ENCODE measurements around the gene CAMTA1.
A peak's percentile ranks its signal among the peaks of the same experiment; 100 is the strongest.

The CAMTA1 gene

DNA sequence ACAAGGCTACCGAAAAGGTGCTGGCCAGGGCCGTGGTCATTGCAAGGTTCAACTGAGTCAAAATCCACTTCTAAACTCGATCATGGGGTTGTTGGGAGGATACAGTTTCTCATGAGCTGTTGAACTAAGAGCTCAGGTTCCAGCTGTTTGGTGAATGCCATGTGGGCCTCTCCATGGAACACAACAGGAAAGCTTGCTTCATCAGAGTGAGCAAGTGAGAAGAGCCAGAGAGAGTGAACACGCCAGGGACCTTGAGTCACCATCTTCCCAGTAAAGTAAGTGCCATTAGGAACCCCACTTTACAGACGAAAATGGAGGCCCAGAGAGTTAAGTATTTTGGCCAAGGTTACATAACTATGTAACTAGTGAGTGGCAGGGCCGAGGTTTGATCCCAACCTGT lies 510.7 kb downstream of the CAMTA1 start:
- H3K4me3 ChIP-seq (ENCODE audit: low read depth, low read length): no peak overlapping the region
- TF ChIP-seq, protein P1, sequence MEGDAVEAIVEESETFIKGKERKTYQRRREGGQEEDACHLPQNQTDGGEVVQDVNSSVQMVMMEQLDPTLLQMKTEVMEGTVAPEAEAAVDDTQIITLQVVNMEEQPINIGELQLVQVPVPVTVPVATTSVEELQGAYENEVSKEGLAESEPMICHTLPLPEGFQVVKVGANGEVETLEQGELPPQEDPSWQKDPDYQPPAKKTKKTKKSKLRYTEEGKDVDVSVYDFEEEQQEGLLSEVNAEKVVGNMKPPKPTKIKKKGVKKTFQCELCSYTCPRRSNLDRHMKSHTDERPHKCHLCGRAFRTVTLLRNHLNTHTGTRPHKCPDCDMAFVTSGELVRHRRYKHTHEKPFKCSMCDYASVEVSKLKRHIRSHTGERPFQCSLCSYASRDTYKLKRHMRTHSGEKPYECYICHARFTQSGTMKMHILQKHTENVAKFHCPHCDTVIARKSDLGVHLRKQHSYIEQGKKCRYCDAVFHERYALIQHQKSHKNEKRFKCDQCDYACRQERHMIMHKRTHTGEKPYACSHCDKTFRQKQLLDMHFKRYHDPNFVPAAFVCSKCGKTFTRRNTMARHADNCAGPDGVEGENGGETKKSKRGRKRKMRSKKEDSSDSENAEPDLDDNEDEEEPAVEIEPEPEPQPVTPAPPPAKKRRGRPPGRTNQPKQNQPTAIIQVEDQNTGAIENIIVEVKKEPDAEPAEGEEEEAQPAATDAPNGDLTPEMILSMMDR (IDR thresholded peaks at IDR 0.05; ENCODE audit: control insufficient read depth, extremely low read depth, insufficient read depth): no peak
- no peak for DNase-seq (ENCODE audit: low read depth)

DNA sequence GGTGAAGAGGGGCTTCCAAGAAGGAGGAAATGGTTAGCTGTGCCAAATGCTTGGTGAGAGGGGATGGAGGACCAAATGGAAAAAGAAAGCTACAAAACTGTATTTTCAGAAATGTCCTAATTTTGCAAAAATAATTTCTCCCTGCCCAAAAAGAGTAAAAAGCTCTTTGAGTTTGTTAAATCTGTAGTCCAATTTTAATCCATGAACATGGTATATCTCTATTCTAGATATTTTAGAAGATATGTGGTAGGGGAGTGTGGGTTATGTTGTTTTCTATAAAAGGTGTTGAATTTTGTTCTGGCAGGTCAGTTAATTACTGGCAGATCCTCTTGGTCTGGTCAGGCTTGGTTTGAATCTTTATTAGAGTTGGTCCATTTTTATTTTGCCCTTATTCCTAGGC lies 511.7 kb downstream of the CAMTA1 start:
- TF ChIP-seq, protein P1 (IDR thresholded peaks at IDR 0.05; ENCODE audit: control insufficient read depth, extremely low read depth, insufficient read depth): no peak
- no peak for DNase-seq (ENCODE audit: low read depth)
- H3K4me3 ChIP-seq (ENCODE audit: low read depth, low read length): no peak overlapping the region

DNA sequence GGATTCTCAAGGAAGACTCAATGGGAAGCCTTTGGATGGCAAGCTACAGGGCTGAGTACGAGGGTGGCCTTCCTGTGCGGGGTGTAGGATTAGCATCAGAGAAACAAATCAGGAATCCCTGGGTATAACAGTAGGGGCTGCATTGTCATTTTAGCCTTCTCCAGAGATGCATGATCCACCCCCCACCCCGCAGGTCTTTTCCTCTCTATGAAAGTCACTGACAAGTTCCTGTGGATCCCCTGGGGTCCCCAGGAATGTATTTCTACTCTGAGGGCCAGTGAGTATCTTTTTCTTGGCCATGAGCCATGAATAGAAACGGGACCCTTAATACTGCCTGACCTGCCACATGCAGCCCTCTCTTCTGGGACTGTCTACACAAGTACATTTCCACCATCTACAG lies 512.9 kb downstream of the CAMTA1 start:
- TF ChIP-seq, protein P1 (IDR thresholded peaks at IDR 0.05; ENCODE audit: control insufficient read depth, extremely low read depth, insufficient read depth): no peak
- no peak for DNase-seq (ENCODE audit: low read depth)
- no peak overlapping the region for H3K4me3 ChIP-seq (ENCODE audit: low read depth, low read length)

DNA sequence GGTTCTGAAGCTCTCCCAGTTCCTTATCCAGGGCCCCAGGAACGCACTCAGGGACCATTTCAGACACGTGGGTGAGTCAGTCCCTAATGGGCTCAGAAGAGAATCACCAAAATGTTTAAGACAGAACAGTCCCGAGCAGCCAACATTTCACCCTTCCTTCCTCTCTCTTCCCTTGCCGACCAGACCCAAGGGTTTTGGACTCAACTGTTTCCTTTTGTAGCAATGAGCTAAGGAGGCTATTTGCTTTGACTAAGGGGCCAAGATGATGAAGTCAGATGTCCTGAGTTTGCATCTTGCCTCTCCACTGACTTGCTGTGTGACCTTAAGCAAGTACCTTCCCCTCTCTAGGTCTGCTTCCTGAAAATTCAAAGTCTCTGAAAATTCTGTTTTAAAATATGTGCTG lies 513.5 kb downstream of the CAMTA1 start:
- DNase-seq (ENCODE audit: low read depth): no peak
- TF ChIP-seq, protein P1 (IDR thresholded peaks at IDR 0.05; ENCODE audit: control insufficient read depth, extremely low read depth, insufficient read depth): no peak
- no peak overlapping the region for H3K4me3 ChIP-seq (ENCODE audit: low read depth, low read length)

DNA sequence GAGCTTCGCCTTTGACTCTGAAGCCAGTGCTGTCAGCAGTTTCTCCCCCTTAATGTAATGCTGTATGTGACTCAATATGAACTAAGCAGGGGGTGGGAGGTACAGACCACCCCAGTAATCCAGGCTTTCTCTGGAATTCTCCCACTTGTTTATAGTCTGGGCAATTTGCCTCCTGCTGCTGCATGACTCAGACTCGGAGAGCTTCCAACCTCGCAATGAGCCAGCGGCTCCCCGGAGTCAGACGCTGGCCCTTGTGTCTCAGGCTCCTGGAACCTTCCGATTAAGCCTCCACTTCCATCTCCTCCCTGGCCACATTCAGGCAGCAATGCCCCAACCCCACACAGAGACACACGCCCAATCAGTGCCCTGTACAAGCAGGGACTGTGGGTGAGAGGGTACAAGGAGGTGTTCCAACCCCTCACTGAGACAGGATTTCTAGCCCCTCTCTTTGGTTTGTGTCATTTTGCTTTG lies 514.1 kb downstream of the CAMTA1 start:
- no peak overlapping the region for H3K4me3 ChIP-seq (ENCODE audit: low read depth, low read length)
- peak; percentile 11 for DNase-seq (ENCODE audit: low read depth)
- TF ChIP-seq, protein P1 (IDR thresholded peaks at IDR 0.05; ENCODE audit: control insufficient read depth, extremely low read depth, insufficient read depth): no peak

DNA sequence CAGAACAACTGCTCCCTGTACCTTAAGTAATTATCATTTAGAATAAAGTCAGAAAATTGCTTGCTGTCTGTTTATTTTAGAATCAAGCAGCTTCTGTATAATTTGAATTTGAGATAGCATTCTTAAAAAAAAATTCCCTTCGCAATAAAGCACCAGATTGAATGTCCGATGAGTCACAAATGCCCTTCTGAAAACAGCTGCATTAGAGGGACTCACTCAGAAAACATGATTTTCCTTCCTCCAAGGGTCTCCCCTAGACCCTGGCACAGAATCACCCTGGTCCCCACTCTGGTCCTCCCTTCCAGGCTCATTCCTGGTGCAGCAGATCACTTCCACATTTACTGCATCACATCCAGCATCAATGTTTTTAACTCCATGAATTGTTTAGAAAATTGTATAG lies 514.7 kb downstream of the CAMTA1 start:
- DNase-seq (ENCODE audit: low read depth): no peak
- no peak overlapping the region for H3K4me3 ChIP-seq (ENCODE audit: low read depth, low read length)
- TF ChIP-seq, protein P1 (IDR thresholded peaks at IDR 0.05; ENCODE audit: control insufficient read depth, extremely low read depth, insufficient read depth): no peak

DNA sequence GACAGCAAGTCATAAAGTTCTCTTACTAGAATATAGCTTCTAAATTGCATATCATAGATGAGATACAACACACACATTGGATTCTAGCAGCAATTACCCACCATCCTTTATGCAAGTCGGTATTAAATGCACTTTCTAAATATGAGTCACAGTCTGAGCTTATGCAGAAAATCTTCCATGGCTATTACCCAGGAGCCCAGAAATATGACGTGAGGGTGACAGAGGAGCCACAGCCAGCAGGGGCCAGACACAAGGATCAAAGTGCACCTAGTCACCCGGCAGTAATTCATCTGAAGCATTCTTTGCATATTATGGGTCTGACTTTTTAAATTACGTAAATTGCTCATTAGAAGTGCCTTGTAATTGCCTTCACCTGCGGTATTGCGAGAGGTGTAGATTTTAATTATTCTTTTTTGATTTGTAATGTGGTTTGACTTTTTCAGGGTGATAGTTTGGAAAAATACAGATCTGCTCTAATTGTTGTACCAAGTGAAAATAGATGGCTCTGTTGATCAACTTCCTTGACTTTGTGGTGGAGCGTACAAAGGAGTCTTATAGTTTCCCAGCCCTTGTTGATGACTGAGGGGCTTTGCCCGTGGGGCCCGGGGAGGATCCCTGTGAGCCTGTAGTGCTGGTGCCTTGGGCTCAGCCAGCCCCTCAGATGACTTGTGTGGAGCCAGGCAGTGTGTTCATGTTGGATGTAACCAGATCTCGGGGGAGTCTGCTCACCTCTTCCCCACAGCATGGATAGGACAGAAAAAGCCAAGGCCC lies 515.8 kb downstream of the CAMTA1 start:
- H3K4me3 ChIP-seq (ENCODE audit: low read depth, low read length): no peak overlapping the region
- TF ChIP-seq, protein P1 (IDR thresholded peaks at IDR 0.05; ENCODE audit: control insufficient read depth, extremely low read depth, insufficient read depth): no peak
- no peak for DNase-seq (ENCODE audit: low read depth)
